HepG2 (cell line): Measurements from ENCODE around the gene SMCO4. TPM values are rescaled to one million over a fixed set of nuclear protein-coding genes. Genes with fewer than 3 reads are reported as not detected.

ENCODE experiments used
- ATF1 ChIP-seq: IDR thresholded peaks from 2 replicates; pipeline ENCODE4 v1.6.1; 2016; ENCODE audit warnings: mild to moderate bottlenecking, control low read depth
- ATRX ChIP-seq: sonication (generic); formaldehyde crosslinking; IDR thresholded peaks from 2 replicates; pipeline ENCODE4 v1.4.0; 2020; ENCODE audit warnings: missing genetic modification reagents, borderline replicate concordance
- CBFB ChIP-seq: sonication (generic); formaldehyde crosslinking; IDR thresholded peaks from 2 replicates; pipeline ENCODE4 v1.4.0; 2020; ENCODE audit warnings: missing genetic modification reagents
- CBX2 ChIP-seq, 2 experiments: fragments of 200-600 bp in 1 of 2; sonication (generic); formaldehyde crosslinking in 1 of 2; IDR thresholded peaks; 2 replicates each; pipeline versions ENCODE4 v1.7.0 to v1.8.1; 2018 to 2022; ENCODE audit warnings: low read depth in 2 of 2, low read length in 1 of 2, mild to moderate bottlenecking in 1 of 2, missing genetic modification reagents in 1 of 2
- E2F2 ChIP-seq: sonication (generic); formaldehyde crosslinking; IDR thresholded peaks from 2 replicates; pipeline ENCODE4 v1.4.0; 2020; ENCODE audit warnings: missing genetic modification reagents, borderline replicate concordance
- FUBP1 ChIP-seq: sonication (generic); formaldehyde crosslinking; IDR thresholded peaks from 2 replicates; pipeline ENCODE4 v1.5.1; 2020; ENCODE audit warnings: missing genetic modification reagents, mild to moderate bottlenecking, borderline replicate concordance
- GLMP ChIP-seq: sonication (generic); formaldehyde crosslinking; IDR thresholded peaks from 2 replicates; pipeline ENCODE4 v1.9.0; 2021; ENCODE audit warnings: missing genetic modification reagents, mild to moderate bottlenecking, borderline replicate concordance
- HIC2 ChIP-seq: sonication (generic); formaldehyde crosslinking; IDR thresholded peaks from 2 replicates; pipeline ENCODE4 v1.9.0; 2022; ENCODE audit warnings: low read depth, missing genetic modification reagents
- HMGXB4 ChIP-seq, 2 experiments: sonication (generic) in 1 of 2; formaldehyde crosslinking in 1 of 2; IDR thresholded peaks; 2 replicates each; pipeline versions ENCODE4 v1.4.0 to v1.6.1; 2018 to 2020; ENCODE audit warnings: missing genetic modification reagents in 2 of 2, borderline replicate concordance in 1 of 2, low read depth in 1 of 2, mild to moderate bottlenecking in 1 of 2, missing biosample characterization in 1 of 2
- MIER3 ChIP-seq: IDR thresholded peaks from 2 replicates; pipeline ENCODE4 v1.6.1; 2016; ENCODE audit warnings: missing compliant biosample characterization, borderline replicate concordance
- MLX ChIP-seq: IDR thresholded peaks from 2 replicates; pipeline ENCODE4 v1.6.1; 2016
- NR2C2 ChIP-seq: sonication (generic); formaldehyde crosslinking; IDR thresholded peaks from 2 replicates; pipeline ENCODE4 v1.4.0; 2020; ENCODE audit warnings: missing genetic modification reagents, mild to moderate bottlenecking, moderate library complexity, borderline replicate concordance
- SMC3 ChIP-seq: IDR thresholded peaks from 2 replicates; pipeline ENCODE4 v1.6.1; 2011; ENCODE audit warnings: low read length, improper control_type of control experiment
- SP5 ChIP-seq: IDR thresholded peaks from 2 replicates; pipeline ENCODE4 v1.6.1; 2016; ENCODE audit warnings: low read depth, borderline replicate concordance
- ZEB1 ChIP-seq: IDR thresholded peaks from 2 replicates; pipeline ENCODE4 v1.6.1; 2012; ENCODE audit warnings: mild to moderate bottlenecking, low read depth, inconsistent platforms; ENCODE audit not compliant: insufficient replicate concordance
- ZNF549 ChIP-seq: sonication (generic); formaldehyde crosslinking; IDR thresholded peaks from 2 replicates; pipeline ENCODE4 v1.5.0; 2020; ENCODE audit warnings: missing genetic modification reagents
- ZNF552 ChIP-seq: sonication (generic); formaldehyde crosslinking; IDR thresholded peaks from 2 replicates; pipeline ENCODE4 v1.9.0; 2022; ENCODE audit warnings: missing genetic modification reagents, mild to moderate bottlenecking, borderline replicate concordance
- ZNF781 ChIP-seq: sonication (generic); formaldehyde crosslinking; IDR thresholded peaks from 2 replicates; pipeline ENCODE4 v1.5.1; 2020; ENCODE audit warnings: borderline replicate concordance, mild to moderate bottlenecking, missing genetic modification reagents; ENCODE audit errors: not compliant biosample characterization
- polyA plus RNA-seq, 8 experiments: library from polyadenylated mRNA; depleted of rRNA in 3 of 8; stranded (reverse) in 7 of 8; unstranded in 1 of 8; fragments of >200 nt; fragmentation: Illumina TruSeq in 4 of 8; extraction: Trizol in 4 of 8; gene quantifications; 2 replicates each; pipeline versions ENCODE4 v1.2.1 to v1.2.3, GENCODE V29; 2011 to 2016; ENCODE audit warnings: low read depth in 4 of 8, missing spikeins in 1 of 8, mixed read lengths in 1 of 8; ENCODE audit not compliant: insufficient read depth in 1 of 8
- total RNA-seq, 5 experiments: library from RNA; depleted of rRNA; stranded (reverse); fragments of >200 nt; fragmentation: Illumina TruSeq; extraction: Trizol; gene quantifications; 2 replicates each; pipeline ENCODE4 v1.2.3, GENCODE V29; 2016; ENCODE audit warnings: low read depth in 1 of 5

The SMCO4 gene
- total and polyA plus RNA-seq, 2 of the 13 experiments (the other 11 are each of a cell fraction or from before 2014, with no cell fraction given): 10.6 to 28.5 TPM

- TF ChIP-seq ZNF781: no peak
- peak; percentile 52; the same call in 1 of the 2 replicates for TF ChIP-seq NR2C2
- TF ChIP-seq ZNF552 (CRISPR knock-in tag): no peak
- TF ChIP-seq FUBP1 (CRISPR knock-in tag): no peak
- no peak for TF ChIP-seq E2F2 (CRISPR knock-in tag)
- peak; percentile 61; the same call in 1 of the 2 replicates for TF ChIP-seq MLX
- TF ChIP-seq CBFB (CRISPR knock-in tag): peak; percentile 59; the same call in 1 of the 2 replicates
- no peak for TF ChIP-seq SP5
- no peak for TF ChIP-seq GLMP
- TF ChIP-seq SMC3: no peak; the same call in 1 of the 2 replicates
- no peak for TF ChIP-seq ATRX (CRISPR knock-in tag)
- no peak for TF ChIP-seq ZNF549 (CRISPR knock-in tag)
- peak; percentile 44 for TF ChIP-seq ZEB1
- no peak for TF ChIP-seq HIC2 (CRISPR knock-in tag)
- peak; percentile 76 for TF ChIP-seq ATF1 (CRISPR knock-in tag)
- no peak for TF ChIP-seq CBX2 (IDR thresholded peaks at IDR 0.05; ENCODE audit: low read depth, low read length)
- TF ChIP-seq CBX2 (CRISPR knock-in tag; IDR thresholded peaks at IDR 0.05; ENCODE audit: low read depth): no peak
- TF ChIP-seq HMGXB4 (CRISPR knock-in tag; IDR thresholded peaks at IDR 0.05; ENCODE audit: borderline replicate concordance in 1 of 2, low read depth in 1 of 2): no peak
- TF ChIP-seq MIER3 (CRISPR knock-in tag): peak; percentile 86; the same call in 1 of the 2 replicates
Observed at GRCh38 chr11:93570759-93571413, 27.7 kb upstream of the SMCO4 start (continued).
